Ascending aorta (tissue), 2 donors: ENCODE measurements around the gene COL20A1. TPM values are rescaled to one million over a fixed set of nuclear protein-coding genes. Genes with fewer than 3 reads are reported as not detected.

Experiments
- DNase-seq, 2 donors: peaks; one replicate each; pipeline ENCODE4 v3.0.0-alpha.2; 2019; ENCODE audit warnings: low spot score in 2 of 2
- H3K27ac ChIP-seq, 2 donors: fragments of 200-600 bp; sonication (generic); one replicate each; pipeline ENCODE4 v1.5.1; 2016 to 2017; ENCODE audit warnings: mild to moderate bottlenecking in 1 of 2
- H3K27me3 ChIP-seq: fragments of 200-600 bp; sonication (generic); one replicate; pipeline ENCODE4 v1.5.1; 2017
- H3K36me3 ChIP-seq, 2 donors: fragments of 200-600 bp; sonication (generic); one replicate each; pipeline ENCODE4 v1.5.1; 2016
- H3K4me1 ChIP-seq, 2 donors: fragments of 200-600 bp; sonication (generic); one replicate each; pipeline ENCODE4 v1.5.1; 2016 to 2017; ENCODE audit warnings: mild to moderate bottlenecking in 1 of 2
- H3K4me3 ChIP-seq, 2 donors: fragments of 200-600 bp; sonication (generic); one replicate each; pipeline ENCODE4 v1.5.1; 2016 to 2017; ENCODE audit warnings: mild to moderate bottlenecking in 1 of 2
- H3K9me3 ChIP-seq, 2 donors: fragments of 200-600 bp; sonication (generic); one replicate each; pipeline ENCODE4 v1.5.1; 2016
- CTCF ChIP-seq, 3 experiments: fragments of 200-600 bp in 2 of 3; fragments of 450-650 bp in 1 of 3; sonication (generic) in 2 of 3; IDR thresholded peaks; one replicate each; pipeline ENCODE4 v1.5.1; 2016 to 2019; ENCODE audit warnings: antibody characterized with exemption in 3 of 3, mild to moderate bottlenecking in 1 of 3, moderate library complexity in 1 of 3
- intact Hi-C: fragments of 100-400 bp; cut with DNase I; formaldehyde crosslinking; loops from one replicate; pipeline ENCODE4 v1.15.1; 2023
- total RNA-seq: library from RNA; depleted of rRNA; stranded (reverse); fragments of >200 nt; gene quantifications from one replicate; pipeline ENCODE4 v1.1.0, GENCODE V29; 2016

The COL20A1 gene
- total RNA-seq, 1 donor from 2014 or later: not detected

GRCh38 chr20:63284981-63285524 is 7.9 kb upstream of the COL20A1 start:
- intact Hi-C loops: no loop called here
- H3K27me3 ChIP-seq: no peaks in the 10 kb centered on the region
- H3K4me3 ChIP-seq: no peak overlapping the region
- DNase-seq: no peak
- H3K36me3 ChIP-seq: peaks cover 79 to 89% of the 10 kb centered on the region in 2 donors
- TF ChIP-seq CTCF (IDR thresholded peaks at IDR 0.05): no peak
- no peaks in the 10 kb centered on the region for H3K9me3 ChIP-seq
- no peak overlapping the region for H3K27ac ChIP-seq
- no peaks in the 10 kb centered on the region for H3K4me1 ChIP-seq

GRCh38 chr20:63285636-63286615 is 7.1 kb upstream of the COL20A1 start:
- no peaks in the 10 kb centered on the region for H3K9me3 ChIP-seq
- intact Hi-C loops: no loop called here
- H3K4me1 ChIP-seq: no peaks in the 10 kb centered on the region
- peaks cover 73 to 81% of the 10 kb centered on the region in 2 donors for H3K36me3 ChIP-seq
- no peak overlapping the region for H3K4me3 ChIP-seq
- TF ChIP-seq CTCF (IDR thresholded peaks at IDR 0.05): no peak
- no peaks in the 10 kb centered on the region for H3K27me3 ChIP-seq
- DNase-seq: no peak
- H3K27ac ChIP-seq: no peak overlapping the region

GRCh38 chr20:63286781-63287696 is 5.9 kb upstream of the COL20A1 start:
- Histone ChIP-seq H3K9me3 (no peaks in the 10 kb centered on the region), H3K36me3 (peaks cover 62 to 69% of the 10 kb centered on the region in 2 donors), H3K4me3 (no peak overlapping the region), H3K27ac (no peak overlapping the region), H3K27me3 (no peaks in the 10 kb centered on the region), H3K4me1 (no peaks in the 10 kb centered on the region)
- TF ChIP-seq CTCF (IDR thresholded peaks at IDR 0.05): no peak
- intact Hi-C loops: no loop called here
- no peak for DNase-seq

- TF ChIP-seq CTCF (IDR thresholded peaks at IDR 0.05): no peak
- intact Hi-C loops: no loop called here
- DNase-seq: no peak
These were observed 5.0 kb upstream of the COL20A1 start for GRCh38 chr20:63287697-63288580.

More at GRCh38 chr20:63287697-63288580, 5.0 kb upstream of the COL20A1 start:
- Histone ChIP-seq H3K27ac (no peak overlapping the region), H3K4me1 (no peaks in the 10 kb centered on the region), H3K4me3 (no peak overlapping the region), H3K36me3 (peaks cover 54 to 60% of the 10 kb centered on the region in 2 donors), H3K27me3 (no peaks in the 10 kb centered on the region), H3K9me3 (no peaks in the 10 kb centered on the region)
